ENCODE results near the gene DSCAML1. TPM values are rescaled to one million over a fixed set of nuclear protein-coding genes. Genes with fewer than 3 reads are reported as not detected.

DSCAML1 gene
- total RNA-seq, 1 experiment from 2014 or later: not detected

- ATAC-seq: no peak
- ChIA-PET POLR2A (no interaction called here), RAD21 (ENCODE audit: low non-redundant PET in 1 of 2, low total read pairs in 2 of 2, uncharacterized antibody in 2 of 2, unreplicated experiment in 2 of 2) (no interaction called here), CTCF (no interaction called here)
- Histone ChIP-seq H4K20me1 (ENCODE audit: insufficient read depth) (no peaks in the 10 kb centered on the region), H3K4me3 (replicated peaks in 1 of 2; ENCODE audit: low read depth in 1 of 2, low read length in 2 of 2) (no peak overlapping the region), H2AFZ (ENCODE audit: low read depth, low read length, poor library complexity, severe bottlenecking) (no peak overlapping the region), H3K36me3 (ENCODE audit: control insufficient read depth in 1 of 2, insufficient read depth in 2 of 2, low read length in 2 of 2) (no peaks in the 10 kb centered on the region), H3K9me2 (ENCODE audit: insufficient read depth) (no peaks in the 10 kb centered on the region), H3K9me3 (ENCODE audit: control insufficient read depth in 1 of 2, insufficient read depth in 1 of 2, low read depth in 1 of 2, low read length in 2 of 2) (no peaks in the 10 kb centered on the region), H3K4me1 (ENCODE audit: control insufficient read depth in 1 of 2, insufficient read depth in 2 of 2, low read length in 2 of 2) (peaks cover 0 to 10% of the 10 kb centered on the region in 2 experiments; a peak in 3 of 4 replicates), H3K27me3 (ENCODE audit: insufficient read depth, low read length) (peaks cover 17% of the 10 kb centered on the region), H3K4me2 (ENCODE audit: low read length) (no peak overlapping the region), H3K27ac (ENCODE audit: low read depth, low read length) (no peak overlapping the region), H3K9ac (ENCODE audit: low read length) (no peak overlapping the region), H3K79me2 (ENCODE audit: insufficient read depth, low read length) (no peaks in the 10 kb centered on the region)
- no TSS peak for BruUV-seq (replicated peaks)
- intact Hi-C loops (cut with micrococcal nuclease): no loop called here
- DNase-seq (ENCODE audit: low read depth, low spot score): no peak
- TF ChIP-seq EZH2 (IDR thresholded peaks at IDR 0.05): no peak
- TF ChIP-seq CTCF (IDR thresholded peaks at IDR 0.05 in 2 of 3, conservative IDR thresholded peaks at IDR 0.05 in 1 of 3; ENCODE audit: borderline replicate concordance in 1 of 3, insufficient read depth in 1 of 3, low read depth in 2 of 3, low read length in 2 of 3): no peak
- no peak for TF ChIP-seq JUND (IDR thresholded peaks at IDR 0.05)
- TF ChIP-seq ATF3 (IDR thresholded peaks at IDR 0.05): no peak
- no peak for TF ChIP-seq EZH2phosphoT487 (IDR thresholded peaks at IDR 0.05; ENCODE audit: borderline replicate concordance)
- no peak for TF ChIP-seq POLR2AphosphoS5 (IDR thresholded peaks at IDR 0.05; ENCODE audit: low read depth, low read length)
- no peak for TF ChIP-seq ELF1 (IDR thresholded peaks at IDR 0.05; ENCODE audit: borderline replicate concordance, low read depth)
- TF ChIP-seq SP1 (IDR thresholded peaks at IDR 0.05; ENCODE audit: low read depth): no peak
- TF ChIP-seq SIN3A (IDR thresholded peaks at IDR 0.05; ENCODE audit: low read depth): no peak
Measured at GRCh38 chr11:117691218-117691514, 105.8 kb downstream of the DSCAML1 start.

All from HCT116 (cell line).